GM10847 (cell line): ENCODE data around the gene MIA2.

Source experiments
- POLR2A ChIP-seq: IDR thresholded peaks from 2 replicates; pipeline ENCODE4 v1.6.1; 2011; ENCODE audit not compliant: insufficient read length; ENCODE audit errors: extremely low read depth

MIA2 gene

GRCh38 chr14:39416072-39416471 lies 182.4 kb downstream of the MIA2 start:
- TF ChIP-seq POLR2A: no peak

DNA sequence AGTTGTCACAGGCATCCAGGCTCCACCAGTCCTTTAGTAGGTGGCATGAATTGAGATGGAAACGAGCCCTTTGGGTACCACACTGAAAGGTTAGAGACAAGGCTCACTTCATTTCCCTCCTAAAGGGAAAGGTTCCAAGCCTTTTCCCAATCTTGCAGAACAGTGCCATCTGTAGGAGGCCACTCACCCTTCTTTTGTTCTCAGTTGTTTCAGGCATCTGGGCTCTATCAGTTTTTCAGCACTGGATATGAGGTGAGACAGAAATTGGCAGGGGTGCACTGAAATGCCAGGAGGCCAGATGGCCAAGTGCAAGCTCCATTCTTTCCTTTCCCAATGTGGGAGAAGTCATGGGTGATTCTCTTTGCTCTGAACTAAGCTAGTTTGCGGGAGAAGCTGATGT lies 183.3 kb downstream of the MIA2 start:
- TF ChIP-seq POLR2A: no peak

- TF ChIP-seq POLR2A: no peak
Measured at GRCh38 chr14:39419272-39419671, 185.6 kb downstream of the MIA2 start.

- TF ChIP-seq POLR2A: no peak
Measured at GRCh38 chr14:39422243-39422642, 188.5 kb downstream of the MIA2 start.

DNA sequence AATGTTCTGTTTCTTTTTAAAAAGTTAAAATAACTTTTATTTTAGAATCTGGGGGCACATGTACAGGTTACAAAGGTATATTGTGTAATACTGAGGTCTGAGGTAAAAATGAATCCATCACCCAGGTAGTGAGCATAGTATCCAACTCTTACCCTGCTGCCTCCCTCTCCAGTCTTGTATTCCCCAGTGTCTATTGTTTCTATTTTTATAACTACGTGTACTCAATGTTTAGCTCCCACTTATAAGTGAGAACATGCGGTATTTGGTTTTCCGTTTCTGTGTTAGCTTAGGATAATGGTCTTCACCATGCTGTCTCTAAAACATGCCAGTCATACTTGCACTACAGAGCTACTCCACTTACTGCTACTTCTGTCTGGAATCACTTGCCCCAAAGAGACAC lies 190.1 kb downstream of the MIA2 start:
- no peak for TF ChIP-seq POLR2A

- no peak for TF ChIP-seq POLR2A
Measured at GRCh38 chr14:39425947-39426346, 192.2 kb downstream of the MIA2 start.

GRCh38 chr14:39426605-39427004 lies 192.9 kb downstream of the MIA2 start:
- TF ChIP-seq POLR2A: no peak

GRCh38 chr14:39428118-39428517 lies 194.4 kb downstream of the MIA2 start:
- TF ChIP-seq POLR2A: no peak

- no peak for TF ChIP-seq POLR2A
Measured at GRCh38 chr14:39430762-39431415, 197.2 kb downstream of the MIA2 start.

DNA sequence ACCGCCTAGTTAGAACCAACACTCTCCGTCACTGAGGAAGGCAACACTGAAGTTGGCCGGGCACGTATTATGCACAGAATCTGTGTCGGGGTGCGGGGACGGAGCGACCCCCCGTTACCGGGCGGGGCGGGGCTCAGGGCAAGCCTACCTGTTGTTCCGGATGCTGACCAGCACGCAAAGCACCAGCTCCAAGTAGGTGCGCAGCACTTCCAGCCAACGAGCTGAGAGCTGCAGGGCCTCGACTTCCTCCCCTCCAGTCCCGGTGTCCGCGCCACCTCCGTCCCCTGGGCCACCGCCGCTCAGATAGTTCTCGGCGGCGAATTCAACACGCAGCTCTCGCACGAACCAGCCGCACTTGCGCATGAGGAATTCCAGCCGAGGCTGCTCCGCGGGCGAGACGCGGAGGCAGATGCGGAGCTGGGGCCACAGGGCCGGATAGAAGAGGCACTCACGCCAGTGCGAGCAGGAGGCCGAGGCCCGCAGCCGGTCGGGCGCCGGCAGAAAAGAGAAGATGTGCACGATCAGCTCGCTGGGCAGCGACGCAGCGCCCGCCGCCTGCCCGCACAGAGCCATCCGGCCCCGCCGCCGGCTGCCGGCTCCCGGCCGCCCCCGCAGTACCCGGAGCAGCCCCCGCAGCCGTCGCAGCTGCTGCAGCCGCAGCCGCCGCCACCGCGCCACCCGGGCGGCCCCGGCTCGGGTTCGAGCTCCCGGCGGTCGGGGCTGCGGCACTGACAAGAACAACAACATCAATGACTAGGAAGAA lies 197.9 kb downstream of the MIA2 start:
- peak; percentile 55 for TF ChIP-seq POLR2A

GRCh38 chr14:39432179-39432618 lies 198.5 kb downstream of the MIA2 start, which contains the start of gene FBXO33:
FBXO33 (minus strand) TSS chr14:39432433; CDS start chr14:39432162, 271 bp downstream.
- TF ChIP-seq POLR2A: no peak

GRCh38 chr14:39432619-39433451 lies 199.1 kb downstream of the MIA2 start:
- peak; percentile 49 for TF ChIP-seq POLR2A

- TF ChIP-seq POLR2A: no peak
Measured at GRCh38 chr14:39433452-39433813, 199.7 kb downstream of the MIA2 start.

DNA sequence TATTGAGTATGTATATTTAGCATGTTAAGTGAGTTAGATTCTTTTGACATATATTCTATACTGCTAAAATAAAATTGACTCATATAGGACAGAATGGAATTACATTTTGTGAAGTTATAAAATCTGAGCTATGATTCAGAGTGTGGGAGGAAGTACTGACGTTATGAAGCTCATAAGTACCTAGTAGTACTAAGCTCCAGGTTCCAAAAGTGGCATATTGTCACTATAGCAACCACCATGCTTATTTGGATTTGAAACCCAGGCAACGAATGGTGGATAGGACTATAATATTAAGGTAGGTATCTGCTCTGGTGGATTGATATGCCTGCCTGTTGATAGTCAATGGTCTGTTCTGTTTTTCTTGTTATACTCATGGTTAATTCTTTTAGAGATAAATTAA lies 200.7 kb downstream of the MIA2 start:
- no peak for TF ChIP-seq POLR2A

- no peak for TF ChIP-seq POLR2A
Measured at GRCh38 chr14:39435241-39435640, 201.5 kb downstream of the MIA2 start.
